CD4-positive, alpha-beta T cell treated with Interleukin-4 for 1 hour (primary cell): ENCODE data around the gene MOAP1.
"Not testable (repeated sequence)": the region's sequence is repeated elsewhere in the genome, so short reads cannot be mapped to it uniquely, and the experiment has no call there.

ENCODE experiments used
- DNase-seq, 2 donors: peaks; one replicate each; pipeline ENCODE4 v3.0.0-alpha.2; 2020 to 2022

The MOAP1 gene

DNA sequence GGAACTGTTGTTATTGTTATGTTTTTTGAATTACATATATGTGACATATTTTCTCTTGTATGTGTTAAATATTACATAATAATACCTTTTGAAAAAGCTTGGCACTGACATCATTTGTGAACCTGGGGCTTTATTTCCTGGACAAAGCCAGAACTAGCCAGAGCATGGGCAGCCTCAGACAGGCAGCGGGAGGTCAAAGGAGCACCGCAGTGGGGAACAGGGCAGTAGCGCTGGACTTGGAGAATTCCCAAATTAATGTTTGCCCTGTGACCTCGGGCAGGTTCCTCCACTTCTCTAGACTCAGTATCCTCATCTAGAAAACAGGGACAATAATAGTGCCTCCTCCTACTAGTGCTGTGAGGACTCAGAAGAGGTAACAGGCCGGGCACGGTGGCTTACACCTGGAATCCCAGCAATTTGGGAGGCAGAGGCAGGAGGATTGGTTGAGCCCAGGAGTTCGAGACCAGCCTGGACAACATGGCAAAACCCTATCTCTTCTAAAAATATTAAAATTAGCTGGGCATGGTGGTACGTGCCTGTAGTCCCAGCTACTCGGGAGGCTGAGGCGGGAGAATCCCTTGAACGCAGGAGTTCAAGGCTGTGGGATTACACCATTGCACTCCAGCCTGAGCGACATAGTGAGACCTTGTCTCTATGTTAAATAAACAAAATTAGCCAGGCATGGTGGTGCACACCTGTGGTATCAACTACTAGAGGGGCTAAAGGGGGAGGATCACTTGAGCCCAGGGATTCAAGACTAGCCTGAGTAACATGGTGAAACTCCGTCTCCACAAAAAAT, 41.6 kb downstream of the MOAP1 start:
- DNase-seq, result no peak

DNA sequence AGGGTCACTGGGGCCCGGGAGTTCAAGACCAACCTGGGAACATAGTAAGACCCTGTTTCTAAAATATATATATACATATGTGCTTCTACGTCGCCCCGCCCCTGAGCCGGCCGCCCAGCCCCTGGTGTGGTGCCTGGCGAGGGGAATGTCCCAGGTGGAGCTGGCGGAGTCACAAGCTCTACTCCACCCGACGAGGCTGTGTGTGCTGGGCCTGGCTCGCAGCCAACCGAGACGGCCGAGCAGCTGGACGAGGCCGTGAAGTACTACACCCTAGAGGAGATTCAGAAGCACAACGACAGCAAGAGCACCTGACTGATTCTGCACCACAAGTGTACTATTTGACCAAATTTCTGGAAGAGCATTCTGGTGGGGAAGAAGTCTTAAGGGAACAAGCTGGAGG, 46.8 kb downstream of the MOAP1 start:
- no peak for DNase-seq

DNA sequence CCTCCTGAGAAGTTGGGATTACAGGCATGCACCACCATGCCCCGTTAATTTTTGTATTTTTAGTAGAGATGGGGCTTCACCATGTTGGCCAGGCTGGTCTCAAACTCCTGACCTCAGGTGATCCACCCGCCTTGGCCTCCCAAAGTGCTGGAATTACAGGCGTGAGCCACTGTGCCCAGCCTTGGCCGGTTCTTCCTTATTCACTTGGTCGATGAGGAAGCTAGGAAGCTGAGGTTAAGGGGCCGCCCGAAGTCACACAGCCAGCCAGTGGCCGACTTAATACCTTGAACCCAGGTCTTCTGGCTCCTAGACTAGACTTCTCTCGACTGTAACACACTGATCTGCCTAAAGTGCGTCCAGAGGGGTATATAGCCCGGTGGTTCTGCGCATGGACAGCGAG, 48.2 kb downstream of the MOAP1 start:
- DNase-seq, result not testable (repeated sequence)

DNA sequence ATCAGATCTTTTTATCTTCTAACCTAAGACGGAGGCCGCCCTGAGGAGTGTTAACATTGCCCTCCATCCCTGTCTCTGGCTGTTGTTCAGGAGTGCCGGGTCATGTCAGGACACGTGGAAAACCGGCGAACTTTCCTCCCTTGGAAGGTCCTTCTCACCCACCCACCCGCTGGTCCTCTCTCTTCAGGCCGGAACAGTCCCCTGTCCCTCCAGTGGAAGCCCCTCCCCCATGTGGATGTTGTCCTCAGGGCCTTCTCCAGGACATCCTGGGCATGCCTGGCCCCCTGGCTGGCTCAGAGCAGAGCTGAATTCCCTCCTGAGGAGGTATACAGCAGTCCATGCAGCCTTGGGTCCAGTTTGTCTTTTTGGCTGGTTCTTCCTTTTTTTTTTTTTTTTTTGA, 48.7 kb downstream of the MOAP1 start:
- DNase-seq, result no peak

DNA sequence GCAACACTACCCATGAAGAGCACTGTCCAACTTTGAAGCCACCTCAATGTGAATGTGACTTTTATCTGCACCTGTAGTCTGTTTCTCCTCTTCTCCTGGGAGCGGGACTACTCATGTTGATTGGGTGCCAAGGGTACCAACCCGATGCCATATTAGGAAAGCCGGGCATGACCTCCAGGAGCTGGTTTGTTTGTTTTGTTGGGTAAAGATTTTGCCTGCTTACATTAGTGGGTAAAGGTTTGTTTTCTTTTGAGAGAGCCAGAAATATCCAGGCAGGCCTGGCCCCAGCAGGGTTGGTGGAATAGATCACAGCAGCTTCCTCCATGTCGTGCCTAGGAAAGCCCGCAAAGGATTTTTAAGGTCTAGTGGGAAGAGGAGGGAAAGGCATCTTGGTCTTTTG, 49.3 kb downstream of the MOAP1 start:
- DNase-seq, result no peak

DNA sequence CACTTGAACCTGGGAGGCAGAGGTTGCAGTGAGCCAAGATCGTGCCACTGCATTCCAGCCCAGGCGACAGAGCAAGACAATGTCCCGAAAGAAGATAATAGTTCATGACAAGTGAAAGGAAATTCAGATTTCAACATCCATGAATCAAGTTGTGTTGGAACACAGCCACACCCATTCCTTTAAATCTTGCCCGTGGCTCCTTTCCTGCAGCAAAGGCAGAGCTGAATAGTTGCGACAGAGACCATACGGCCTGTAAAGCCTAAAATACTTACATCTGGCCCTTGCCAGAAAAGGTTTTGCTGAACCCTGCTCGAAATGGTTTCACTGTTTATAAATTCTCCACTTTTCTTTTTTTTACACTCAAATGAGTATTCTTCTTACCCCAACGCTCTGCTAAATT, 51.2 kb downstream of the MOAP1 start:
- DNase-seq, result peak in 1 of 2 donors; percentile 23

DNA sequence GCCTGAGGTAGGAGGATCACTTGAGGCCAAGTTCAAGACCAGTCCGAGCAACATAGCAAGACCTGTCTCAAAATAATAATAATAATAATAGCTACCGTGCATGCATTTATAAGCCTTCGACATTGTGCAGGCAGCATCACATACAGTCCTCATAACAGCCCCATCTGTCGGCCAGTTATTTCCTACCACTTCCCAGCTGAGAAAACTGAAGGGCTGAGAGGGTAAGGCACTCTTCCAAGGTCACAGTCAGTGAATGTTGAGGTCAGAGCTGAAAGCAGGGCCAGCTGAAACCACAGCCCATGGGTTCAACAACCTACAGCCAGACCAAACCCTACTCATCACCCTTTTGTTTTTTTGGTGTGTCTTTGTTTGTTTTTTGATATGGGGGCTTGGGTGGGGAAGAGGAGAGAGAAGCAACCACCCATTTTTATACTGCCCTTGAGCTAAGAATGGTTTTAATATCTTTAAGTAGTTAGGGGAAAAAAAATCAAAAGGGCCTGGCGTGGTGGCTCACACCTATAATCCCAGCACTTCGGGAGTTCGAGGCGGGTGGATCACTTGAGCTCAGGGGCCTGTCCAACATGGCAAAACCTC, 52.1 kb downstream of the MOAP1 start:
- peak; percentile 33 to 37 for DNase-seq
